ENCODE data around the gene USP17L18.
"Not testable (repeated sequence)": the region's sequence is repeated elsewhere in the genome, so short reads cannot be mapped to it uniquely, and the experiment has no call there.

The USP17L18 gene, protein sequence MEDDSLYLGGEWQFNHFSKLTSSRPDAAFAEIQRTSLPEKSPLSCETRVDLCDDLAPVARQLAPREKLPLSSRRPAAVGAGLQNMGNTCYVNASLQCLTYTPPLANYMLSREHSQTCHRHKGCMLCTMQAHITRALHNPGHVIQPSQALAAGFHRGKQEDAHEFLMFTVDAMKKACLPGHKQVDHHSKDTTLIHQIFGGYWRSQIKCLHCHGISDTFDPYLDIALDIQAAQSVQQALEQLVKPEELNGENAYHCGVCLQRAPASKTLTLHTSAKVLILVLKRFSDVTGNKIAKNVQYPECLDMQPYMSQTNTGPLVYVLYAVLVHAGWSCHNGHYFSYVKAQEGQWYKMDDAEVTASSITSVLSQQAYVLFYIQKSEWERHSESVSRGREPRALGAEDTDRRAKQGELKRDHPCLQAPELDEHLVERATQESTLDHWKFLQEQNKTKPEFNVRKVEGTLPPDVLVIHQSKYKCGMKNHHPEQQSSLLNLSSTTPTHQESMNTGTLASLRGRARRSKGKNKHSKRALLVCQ

GRCh38 chr4:9247953-9248680 lies at the start of gene USP17L18:
Gene USP17L18 (plus strand): TSS chr4:9248630. CDS start chr4:9248630, 0 bp downstream.
- not testable (repeated sequence) for DNase-seq (ENCODE audit: low read depth)

GRCh38 chr4:9210357-9210756 lies 38.1 kb upstream of the USP17L18 start, which contains the start of gene USP17L10:
Gene USP17L10 (plus strand): TSS chr4:9210657. CDS start chr4:9210657, 0 bp downstream.
- not testable (repeated sequence) for DNase-seq (ENCODE audit: low read depth)

DNA sequence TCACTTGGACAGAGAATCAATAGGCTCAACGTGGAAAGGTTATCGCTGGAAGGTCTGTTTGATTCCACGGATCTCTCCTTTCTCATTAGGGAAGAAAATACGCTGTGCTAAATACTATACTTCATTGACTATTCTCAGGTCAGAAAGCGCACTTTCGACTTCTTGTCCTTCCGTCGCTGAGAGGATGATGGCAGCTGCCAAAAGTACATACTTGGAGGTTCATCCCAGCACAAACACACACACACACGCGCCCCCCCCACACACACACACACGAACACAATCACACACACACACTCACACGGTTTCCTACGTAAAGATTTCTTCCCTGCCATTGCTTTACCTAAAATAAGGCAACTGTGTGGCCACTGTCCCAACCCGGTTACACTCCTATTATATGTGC lies 33.7 kb upstream of the USP17L18 start:
- DNase-seq (ENCODE audit: low read depth), result not testable (repeated sequence)

- DNase-seq (ENCODE audit: low read depth), result not testable (repeated sequence)
Observed at GRCh38 chr4:9215105-9215504, 33.3 kb upstream of the USP17L18 start, which contains the start of gene USP17L11. Gene USP17L11 (plus strand): TSS chr4:9215405. CDS start chr4:9215405, 0 bp downstream.

DNA sequence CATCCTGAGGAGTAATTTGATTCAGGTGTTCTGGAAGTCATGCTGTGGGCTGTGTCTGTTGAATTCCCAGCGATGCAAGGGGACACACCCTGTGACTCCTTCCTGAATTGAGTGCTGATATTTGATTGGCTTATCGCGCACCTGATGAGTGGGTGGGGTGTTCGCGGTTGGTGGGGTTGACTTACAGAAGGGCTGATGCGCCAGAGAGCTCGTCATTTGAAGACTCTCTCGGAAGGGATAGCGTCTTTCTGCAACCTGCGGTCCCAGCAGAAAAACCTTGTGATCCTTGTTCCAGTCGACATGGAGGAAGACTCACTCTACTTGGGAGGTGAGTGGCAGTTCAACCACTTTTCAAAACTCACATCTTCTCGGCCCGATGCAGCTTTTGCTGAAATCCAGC lies 28.6 kb upstream of the USP17L18 start, which contains the start of gene USP17L12:
Gene USP17L12 (plus strand): TSS at position 301 of the 400 bp plus-strand sequence. CDS start 0 bp downstream, at position 301.
- DNase-seq (ENCODE audit: low read depth), result not testable (repeated sequence)

DNA sequence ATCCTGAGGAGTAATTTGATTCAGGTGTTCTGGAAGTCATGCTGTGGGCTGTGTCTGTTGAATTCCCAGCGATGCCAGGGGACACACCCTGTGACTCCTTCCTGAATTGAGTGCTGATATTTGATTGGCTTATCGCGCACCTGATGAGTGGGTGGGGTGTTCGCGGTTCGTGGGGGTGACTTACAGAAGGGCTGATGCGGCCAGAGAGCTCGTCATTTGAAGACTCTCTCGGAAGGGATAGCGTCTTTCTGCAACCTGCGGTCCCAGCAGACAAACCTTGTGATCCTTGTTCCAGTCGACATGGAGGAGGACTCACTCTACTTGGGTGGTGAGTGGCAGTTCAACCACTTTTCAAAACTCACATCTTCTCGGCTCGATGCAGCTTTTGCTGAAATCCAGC lies 23.8 kb upstream of the USP17L18 start, which contains the start of gene USP17L13:
Gene USP17L13 (plus strand): TSS at position 301 of the 400 bp plus-strand sequence. CDS start 0 bp downstream, at position 301.
- DNase-seq (ENCODE audit: low read depth), result not testable (repeated sequence)

GRCh38 chr4:9230249-9230648 lies 18.2 kb upstream of the USP17L18 start:
- DNase-seq (ENCODE audit: low read depth), result not testable (repeated sequence)

- not testable (repeated sequence) for DNase-seq (ENCODE audit: low read depth)
Observed at GRCh38 chr4:9234085-9234484, 14.3 kb upstream of the USP17L18 start, which contains the start of gene USP17L15. Gene USP17L15 (plus strand): TSS chr4:9234385. CDS start chr4:9234385, 0 bp downstream.

- not testable (repeated sequence) for DNase-seq (ENCODE audit: low read depth)
Observed at GRCh38 chr4:9238461-9238860, 10.0 kb upstream of the USP17L18 start.

DNA sequence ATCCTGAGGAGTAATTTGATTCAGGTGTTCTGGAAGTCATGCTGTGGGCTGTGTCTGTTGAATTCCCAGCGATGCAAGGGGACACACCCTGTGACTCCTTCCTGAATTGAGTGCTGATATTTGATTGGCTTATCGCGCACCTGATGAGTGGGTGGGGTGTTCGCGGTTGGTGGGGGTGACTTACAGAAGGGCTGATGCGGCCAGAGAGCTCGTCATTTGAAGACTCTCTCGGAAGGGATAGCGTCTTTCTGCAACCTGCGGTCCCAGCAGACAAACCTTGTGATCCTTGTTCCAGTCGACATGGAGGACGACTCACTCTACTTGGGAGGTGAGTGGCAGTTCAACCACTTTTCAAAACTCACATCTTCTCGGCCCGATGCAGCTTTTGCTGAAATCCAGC lies 4.9 kb upstream of the USP17L18 start, which contains the start of gene USP17L17:
Gene USP17L17 (plus strand): TSS at position 301 of the 400 bp plus-strand sequence. CDS start 0 bp downstream, at position 301.
- DNase-seq (ENCODE audit: low read depth), result not testable (repeated sequence)

DNA sequence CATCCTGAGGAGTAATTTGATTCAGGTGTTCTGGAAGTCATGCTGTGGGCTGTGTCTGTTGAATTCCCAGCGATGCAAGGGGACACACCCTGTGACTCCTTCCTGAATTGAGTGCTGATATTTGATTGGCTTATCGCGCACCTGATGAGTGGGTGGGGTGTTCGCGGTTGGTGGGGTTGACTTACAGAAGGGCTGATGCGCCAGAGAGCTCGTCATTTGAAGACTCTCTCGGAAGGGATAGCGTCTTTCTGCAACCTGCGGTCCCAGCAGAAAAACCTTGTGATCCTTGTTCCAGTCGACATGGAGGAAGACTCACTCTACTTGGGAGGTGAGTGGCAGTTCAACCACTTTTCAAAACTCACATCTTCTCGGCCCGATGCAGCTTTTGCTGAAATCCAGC lies 4.6 kb downstream of the USP17L18 start, which contains the start of gene USP17L19:
Gene USP17L19 (plus strand): TSS at position 301 of the 400 bp plus-strand sequence. CDS start 0 bp downstream, at position 301.
- not testable (repeated sequence) for DNase-seq (ENCODE audit: low read depth)

DNA sequence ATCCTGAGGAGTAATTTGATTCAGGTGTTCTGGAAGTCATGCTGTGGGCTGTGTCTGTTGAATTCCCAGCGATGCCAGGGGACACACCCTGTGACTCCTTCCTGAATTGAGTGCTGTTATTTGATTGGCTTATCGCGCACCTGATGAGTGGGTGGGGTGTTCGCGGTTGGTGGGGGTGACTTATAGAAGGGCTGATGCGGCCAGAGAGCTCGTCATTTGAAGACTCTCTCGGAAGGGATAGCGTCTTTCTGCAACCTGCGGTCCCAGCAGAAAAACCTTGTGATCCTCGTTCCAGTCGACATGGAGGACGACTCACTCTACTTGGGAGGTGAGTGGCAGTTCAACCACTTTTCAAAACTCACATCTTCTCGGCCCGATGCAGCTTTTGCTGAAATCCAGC lies 9.4 kb downstream of the USP17L18 start, which contains the start of gene USP17L20:
Gene USP17L20 (plus strand): TSS at position 301 of the 400 bp plus-strand sequence. CDS start 0 bp downstream, at position 301.
- not testable (repeated sequence) for DNase-seq (ENCODE audit: low read depth)

GRCh38 chr4:9262572-9262971 lies 14.1 kb downstream of the USP17L18 start, which contains the start of gene USP17L21:
Gene USP17L21 (plus strand): TSS chr4:9262872. CDS start chr4:9262872, 0 bp downstream.
- not testable (repeated sequence) for DNase-seq (ENCODE audit: low read depth)

GRCh38 chr4:9267319-9267718 lies 18.9 kb downstream of the USP17L18 start, which contains the start of gene USP17L22:
Gene USP17L22 (plus strand): TSS chr4:9267619. CDS start chr4:9267619, 0 bp downstream.
- not testable (repeated sequence) for DNase-seq (ENCODE audit: low read depth)

- not testable (repeated sequence) for DNase-seq (ENCODE audit: low read depth)
Observed at GRCh38 chr4:9271719-9272118, 23.3 kb downstream of the USP17L18 start.
